HG03045 (cell line): Measurements from ENCODE around the gene LRRC53.

Experiments
- ATAC-seq: cut with Tn5 transposase; IDR thresholded peaks from one replicate; pipeline ENCODE4 v1.9.1; 2021; ENCODE audit warnings: mild to moderate bottlenecking, moderate library complexity; ENCODE audit not compliant: unreplicated experiment

Gene LRRC53

DNA sequence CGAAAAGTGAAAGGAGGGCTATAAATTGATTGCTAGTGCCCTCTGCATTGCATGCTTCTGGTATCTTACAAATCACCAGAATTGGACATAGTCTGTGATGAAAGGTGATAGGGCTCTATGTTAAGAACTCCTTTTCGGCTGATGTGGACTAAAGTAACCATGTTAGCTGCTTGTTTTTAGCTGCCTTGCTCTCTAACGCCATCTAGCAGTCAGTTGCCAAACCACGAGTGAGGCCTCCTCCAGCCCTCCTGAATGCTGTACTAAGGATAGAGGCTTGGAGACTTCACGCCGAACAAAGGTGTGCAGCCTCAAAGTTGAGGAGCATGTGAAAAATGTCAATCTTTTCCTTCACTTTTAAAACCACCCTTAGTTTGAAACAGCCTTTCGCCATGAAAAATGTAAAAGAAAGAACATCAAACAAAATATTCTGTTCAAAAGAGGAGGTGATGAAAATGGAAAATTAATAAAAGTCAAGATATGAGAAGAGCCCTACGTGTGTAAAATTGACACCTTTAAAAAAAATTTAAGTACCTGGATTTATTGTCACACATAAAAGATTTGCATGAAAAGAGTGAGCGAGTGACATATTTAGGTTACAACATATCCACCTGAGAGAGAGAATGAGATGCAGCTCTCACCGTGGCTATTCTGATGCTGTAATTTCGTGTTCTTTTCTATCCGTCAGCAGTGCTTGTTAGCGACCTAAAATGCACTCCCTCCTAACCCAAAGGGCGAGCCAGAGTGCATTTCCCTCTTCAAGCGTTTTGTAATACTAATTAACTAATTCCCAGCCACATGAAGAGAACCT is 8.1 kb downstream of the LRRC53 start:
- peak; percentile 86 for ATAC-seq

DNA sequence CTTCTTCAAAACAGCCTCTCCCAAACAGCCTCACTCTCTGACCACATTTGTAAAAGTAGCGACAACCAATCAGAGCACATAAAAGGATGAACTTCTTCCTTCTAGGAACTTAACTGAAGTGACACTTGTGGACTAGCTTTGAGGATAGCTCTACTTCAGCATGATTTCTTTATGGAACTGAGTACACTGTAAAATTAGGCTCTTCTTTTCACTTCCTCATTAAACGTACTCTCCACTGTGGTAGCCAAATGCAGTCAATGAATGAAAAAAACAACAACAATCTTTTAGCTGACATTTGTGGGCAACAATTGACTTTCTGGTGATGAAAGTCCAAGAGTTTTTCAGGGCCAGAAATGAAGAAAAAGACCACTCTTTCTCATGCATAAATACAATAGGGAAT is 9.6 kb downstream of the LRRC53 start:
- ATAC-seq = no peak

- ATAC-seq = no peak
Observed at GRCh38 chr1:74502432-74502831, 10.0 kb downstream of the LRRC53 start.

DNA sequence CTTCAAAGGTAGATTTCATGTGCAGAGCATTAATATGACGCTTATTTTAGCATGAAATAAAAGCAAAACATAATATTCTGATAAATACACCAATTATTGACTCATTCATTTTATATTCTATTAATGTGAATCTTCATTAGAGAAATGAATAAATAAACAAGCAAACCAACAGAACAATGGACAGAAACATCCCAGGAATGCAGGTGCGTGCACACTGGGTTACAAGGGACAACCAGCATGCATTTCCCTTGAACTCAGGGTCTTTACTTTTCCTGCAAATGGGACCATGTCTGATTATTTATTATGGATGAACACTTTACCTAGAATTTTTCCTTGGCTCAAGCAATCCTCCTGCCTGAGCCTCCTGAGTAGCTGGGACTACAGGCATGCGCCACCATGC is 13.5 kb downstream of the LRRC53 start:
- ATAC-seq = no peak

GRCh38 chr1:74496669-74497068 is 15.7 kb downstream of the LRRC53 start:
- no peak for ATAC-seq

- ATAC-seq = no peak
Observed at GRCh38 chr1:74486036-74486435, 26.4 kb downstream of the LRRC53 start.

GRCh38 chr1:74485622-74486021 is 26.8 kb downstream of the LRRC53 start:
- no peak for ATAC-seq

- no peak for ATAC-seq
Observed at GRCh38 chr1:74481607-74482006, 30.8 kb downstream of the LRRC53 start.

DNA sequence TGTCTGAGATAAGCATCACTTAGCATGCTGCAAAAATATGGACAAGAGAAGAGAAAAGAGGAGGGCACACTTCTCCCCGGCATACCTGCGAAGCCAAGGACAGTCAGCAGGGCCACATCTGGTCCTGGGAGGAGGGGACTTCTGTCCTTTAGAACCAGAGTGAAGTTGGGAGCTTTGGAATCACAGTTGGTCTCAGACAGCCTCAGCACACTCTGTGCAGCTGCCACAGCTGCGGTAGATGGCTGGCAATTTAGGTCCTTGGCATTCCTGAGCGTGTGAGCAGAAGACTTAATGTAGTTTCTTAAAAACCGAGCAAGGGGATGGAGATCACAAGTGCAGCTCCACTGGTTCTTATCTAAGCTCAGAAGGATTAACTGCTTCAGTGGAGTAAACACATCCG is 32.3 kb downstream of the LRRC53 start:
- ATAC-seq = no peak

GRCh38 chr1:74478979-74479378 is 33.4 kb downstream of the LRRC53 start:
- ATAC-seq = no peak

- ATAC-seq = no peak
Observed at GRCh38 chr1:74474585-74474984, 37.8 kb downstream of the LRRC53 start.

GRCh38 chr1:74471470-74471869 is 40.9 kb downstream of the LRRC53 start:
- ATAC-seq = no peak

GRCh38 chr1:74470936-74471335 is 41.5 kb downstream of the LRRC53 start:
- no peak for ATAC-seq

DNA sequence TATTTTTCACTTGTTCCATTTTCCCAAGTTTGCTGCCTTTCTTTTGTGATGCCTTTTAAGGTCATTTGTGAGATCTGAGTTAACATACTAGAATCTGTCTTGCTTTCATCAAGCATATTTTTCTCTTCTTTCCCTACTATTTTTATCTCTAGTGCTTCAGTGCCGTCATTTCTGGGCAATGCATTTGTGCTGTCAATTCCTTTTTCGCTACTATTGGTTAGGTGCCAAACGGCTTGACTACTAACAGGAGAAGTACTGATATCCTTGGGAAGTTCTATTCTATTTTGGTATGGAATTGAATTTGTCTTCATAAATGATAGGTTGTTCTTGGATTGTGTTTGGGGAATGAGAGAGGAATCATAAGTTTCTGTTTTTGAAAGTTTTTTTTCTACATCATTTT is 42.2 kb downstream of the LRRC53 start:
- no peak for ATAC-seq

DNA sequence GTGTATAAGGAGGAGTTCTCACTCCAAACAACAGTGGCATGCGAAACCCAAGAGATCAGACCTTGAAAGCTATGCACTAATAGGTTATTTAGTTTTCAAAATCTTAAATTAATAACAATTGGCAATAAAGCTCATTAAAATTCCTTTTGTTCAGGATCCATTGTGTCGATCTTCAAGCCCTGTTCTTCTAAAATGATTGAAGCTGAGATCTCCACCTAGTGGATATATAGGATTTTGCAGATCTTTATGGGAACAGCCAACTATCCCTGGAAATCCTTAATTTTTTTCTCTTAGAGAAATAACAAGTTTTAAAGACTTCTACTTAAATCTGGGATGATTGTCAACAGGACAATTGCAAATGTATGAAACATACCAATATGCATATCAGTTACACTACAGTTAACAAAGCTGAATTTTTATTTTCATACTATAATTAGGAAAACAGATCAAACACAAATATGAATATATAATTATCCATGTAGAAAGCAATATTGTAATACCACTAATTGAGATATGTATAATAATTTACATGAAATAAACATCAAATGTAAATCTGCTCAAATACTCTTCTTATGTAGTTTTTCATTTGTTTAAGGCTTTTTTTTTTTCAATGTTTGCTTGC is 43.3 kb downstream of the LRRC53 start:
- ATAC-seq = no peak

DNA sequence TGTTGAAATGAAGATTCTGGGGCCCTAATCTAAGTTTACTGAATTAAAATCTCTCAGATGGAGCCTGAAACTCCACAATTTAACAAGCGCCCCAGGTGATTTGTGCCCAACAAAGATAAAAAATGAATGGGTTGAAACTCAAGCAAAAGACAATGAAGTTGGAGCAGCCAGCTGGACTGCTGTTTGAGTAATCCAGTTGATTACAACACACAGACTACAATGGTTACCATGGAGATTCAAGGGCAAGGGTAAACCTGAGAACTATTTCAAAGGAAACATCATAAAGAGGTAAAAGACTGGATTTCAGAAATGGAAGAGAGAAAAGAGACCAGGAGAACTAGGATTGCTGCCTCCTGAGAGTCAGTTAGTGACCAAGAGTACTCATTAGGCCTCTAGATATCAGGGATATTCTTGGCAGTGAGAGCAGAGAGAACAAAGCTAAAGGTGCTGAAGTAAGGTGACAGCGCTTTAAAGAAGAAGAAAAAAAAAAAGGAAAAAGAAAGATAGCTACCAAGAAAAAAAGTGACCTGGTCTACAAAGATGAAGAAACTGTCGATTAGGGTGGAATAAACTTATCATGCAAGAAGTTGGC is 44.5 kb downstream of the LRRC53 start:
- no peak for ATAC-seq

- ATAC-seq = no peak
Observed at GRCh38 chr1:74465193-74465681, 47.2 kb downstream of the LRRC53 start.

DNA sequence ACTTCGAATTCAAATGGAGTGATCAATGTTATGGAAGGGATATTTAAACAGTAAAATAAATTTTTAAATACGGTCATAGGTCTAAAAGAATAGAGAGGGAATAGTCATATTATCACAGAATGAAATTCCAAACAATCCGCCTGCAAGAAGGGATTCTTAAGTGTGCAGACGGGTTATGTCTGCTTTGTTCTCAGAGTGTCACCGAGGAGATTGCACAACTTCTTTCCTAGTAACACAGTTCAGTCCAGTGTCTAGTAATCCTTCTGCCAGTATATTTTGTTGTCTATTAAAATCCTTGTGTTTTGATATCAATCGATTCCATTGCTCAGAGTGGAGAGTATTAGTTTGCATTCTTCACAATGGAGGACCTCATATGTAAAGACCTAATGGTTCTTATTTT is 48.4 kb downstream of the LRRC53 start:
- no peak for ATAC-seq

GRCh38 chr1:74463333-74463988 is 49.0 kb downstream of the LRRC53 start:
- ATAC-seq = peak; percentile 87

- no peak for ATAC-seq
Observed at GRCh38 chr1:74457253-74457652, 55.2 kb downstream of the LRRC53 start.

- ATAC-seq = no peak
Observed at GRCh38 chr1:74455390-74455789, 57.0 kb downstream of the LRRC53 start.

DNA sequence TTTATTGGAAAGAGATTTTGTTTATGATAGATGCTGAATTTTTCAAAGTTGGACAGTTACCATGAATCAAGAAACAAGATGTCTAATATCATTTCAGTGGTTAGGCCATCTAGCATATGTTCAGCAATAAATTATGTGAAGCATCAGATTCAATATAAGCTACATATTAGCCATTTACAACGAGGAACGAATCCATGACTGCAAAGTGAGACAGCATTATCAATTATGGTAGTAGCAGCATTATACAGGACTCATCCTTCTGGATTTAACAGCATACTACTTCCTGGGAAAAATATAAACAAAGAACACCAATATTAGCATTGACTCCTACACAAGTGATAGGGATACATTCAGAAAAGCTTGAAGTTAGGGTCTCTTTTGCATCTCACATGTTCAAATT is 59.1 kb downstream of the LRRC53 start:
- no peak for ATAC-seq
